PC-9 (cell line): ENCODE measurements around the gene CCDC192. TPM values are rescaled to one million over a fixed set of nuclear protein-coding genes. Genes with fewer than 3 reads are reported as not detected.

Source experiments
- BruUV-seq: library from RNA; stranded (reverse); fragments of 400-500 nt; replicated peaks from 2 replicates; lab custom pipeline; 2021; lab: Mats Ljungman, UMichigan
- CTCF ChIA-PET: fragments of 300-600 bp; sonication (Branson Sonifier 250); formaldehyde crosslinking; loops from one replicate; lab custom pipeline; 2022; ENCODE audit warnings: antibody characterized with exemption; lab: Charles Lee
- POLR2A ChIA-PET: fragments of 300-600 bp; sonication (Branson Sonifier 250); formaldehyde crosslinking; loops from one replicate; lab custom pipeline; 2022; ENCODE audit warnings: antibody characterized with exemption; ENCODE audit not compliant: unreplicated experiment; lab: Charles Lee
- DNase-seq, 2 experiments: peaks; one replicate each; pipeline versions ENCODE4 v3.0.0 to v3.0.0-alpha.2; 2015 to 2022; ENCODE audit warnings: mixed read lengths in 1 of 2
- H2AFZ ChIP-seq: fragments of 200-600 bp; sonication (generic); 2 replicates; pipeline ENCODE4 v1.8.1; 2017; ENCODE audit warnings: antibody characterized with exemption
- H3F3A ChIP-seq: fragments of 200-600 bp; sonication (generic); 2 replicates; pipeline ENCODE4 v1.8.1; 2017; ENCODE audit warnings: antibody characterized with exemption, mild to moderate bottlenecking, low read depth; ENCODE audit not compliant: insufficient read depth
- H3K27ac ChIP-seq: fragments of 200-600 bp; sonication (generic); 2 replicates; pipeline ENCODE4 v1.6.1; 2016; ENCODE audit warnings: mixed run types
- H3K27me3 ChIP-seq: fragments of 200-600 bp; sonication (generic); 2 replicates; pipeline ENCODE4 v1.6.1; 2016; ENCODE audit warnings: low read depth, mixed run types; ENCODE audit not compliant: insufficient read depth
- H3K36me3 ChIP-seq: fragments of 200-600 bp; sonication (generic); 2 replicates; pipeline ENCODE4 v1.6.1; 2016; ENCODE audit warnings: low read depth, mixed run types
- H3K4me1 ChIP-seq: fragments of 200-600 bp; sonication (generic); replicated peaks from 2 replicates; pipeline ENCODE4 v1.6.1; 2016; ENCODE audit warnings: mixed run types; ENCODE audit not compliant: insufficient read depth
- H3K4me2 ChIP-seq: fragments of 200-600 bp; sonication (generic); 2 replicates; pipeline ENCODE4 v1.6.1; 2017; ENCODE audit warnings: mixed run types
- H3K4me3 ChIP-seq: fragments of 200-600 bp; sonication (generic); 2 replicates; pipeline ENCODE4 v1.6.1; 2016; ENCODE audit warnings: mixed run types
- H3K79me2 ChIP-seq: fragments of 200-600 bp; sonication (generic); 2 replicates; pipeline ENCODE4 v1.6.1; 2017; ENCODE audit warnings: low read depth, mixed run types
- H3K9me2 ChIP-seq: fragments of 200-600 bp; sonication (generic); 2 replicates; pipeline ENCODE4 v1.8.1; 2017; ENCODE audit warnings: mild to moderate bottlenecking; ENCODE audit not compliant: insufficient read depth
- H3K9me3 ChIP-seq: fragments of 200-600 bp; sonication (generic); 2 replicates; pipeline ENCODE4 v1.8.1; 2016; ENCODE audit warnings: low read depth; ENCODE audit not compliant: insufficient read depth
- H4K20me1 ChIP-seq: fragments of 200-600 bp; sonication (generic); 2 replicates; pipeline ENCODE4 v1.8.1; 2017; ENCODE audit not compliant: insufficient read depth
- CTCF ChIP-seq: fragments of 200-600 bp; sonication (generic); conservative IDR thresholded peaks from 2 replicates; pipeline ENCODE4 v1.6.1; 2017; ENCODE audit warnings: mixed run types, antibody characterized with exemption, mild to moderate bottlenecking, moderate library complexity
- EZH2 ChIP-seq: fragments of 200-600 bp; sonication (generic); IDR thresholded peaks from 2 replicates; pipeline ENCODE4 v1.8.0; 2017; ENCODE audit warnings: antibody characterized with exemption, low read depth
- intact Hi-C: fragments of 100-400 bp; cut with micrococcal nuclease; formaldehyde crosslinking; loops from one replicate; pipeline ENCODE4 v1.10.0; 2022; ENCODE audit not compliant: unreplicated experiment
- total RNA-seq: library from RNA; stranded (reverse); gene quantifications from 2 replicates; pipeline ENCODE4 v1.2.3, GENCODE V29; 2021

Gene CCDC192
- total RNA-seq, 1 experiment from 2014 or later = not detected

GRCh38 chr5:127793052-127793451 is 89.9 kb downstream of the CCDC192 start:
- no peak overlapping the region for H3K27ac ChIP-seq
- no peak overlapping the region for H3K4me2 ChIP-seq
- H3F3A ChIP-seq = no peaks in the 10 kb centered on the region
- H3K4me3 ChIP-seq = no peak overlapping the region
- no TSS peak for BruUV-seq
- CTCF ChIA-PET = no interaction called here
- DNase-seq = no peak
- no peak for TF ChIP-seq CTCF
- no peak for TF ChIP-seq EZH2
- no peak overlapping the region for H2AFZ ChIP-seq
- no peaks in the 10 kb centered on the region for H3K79me2 ChIP-seq
- POLR2A ChIA-PET = no interaction called here
- no peaks in the 10 kb centered on the region for H4K20me1 ChIP-seq
- no peaks in the 10 kb centered on the region for H3K9me3 ChIP-seq
- intact Hi-C loops = no loop called here
- no peaks in the 10 kb centered on the region for H3K4me1 ChIP-seq
- no peaks in the 10 kb centered on the region for H3K36me3 ChIP-seq
- H3K27me3 ChIP-seq = no peaks in the 10 kb centered on the region
- H3K9me2 ChIP-seq = no peaks in the 10 kb centered on the region

- POLR2A ChIA-PET = no interaction called here
- DNase-seq = no peak
- BruUV-seq = no TSS peak
Measured at GRCh38 chr5:127793879-127794278, 90.7 kb downstream of the CCDC192 start.

GRCh38 chr5:127796211-127796610 is 93.0 kb downstream of the CCDC192 start:
- H3K4me2 ChIP-seq = no peak overlapping the region
- BruUV-seq = no TSS peak
- H3K36me3 ChIP-seq = no peaks in the 10 kb centered on the region
- no peak overlapping the region for H3K4me3 ChIP-seq
- H2AFZ ChIP-seq = no peak overlapping the region
- intact Hi-C loops = no loop called here
- H3K9me2 ChIP-seq = no peaks in the 10 kb centered on the region
- no peaks in the 10 kb centered on the region for H3F3A ChIP-seq
- no peaks in the 10 kb centered on the region for H4K20me1 ChIP-seq
- CTCF ChIA-PET = no interaction called here
- DNase-seq = no peak
- H3K27me3 ChIP-seq = no peaks in the 10 kb centered on the region
- POLR2A ChIA-PET = no interaction called here
- TF ChIP-seq CTCF = no peak
- no peak for TF ChIP-seq EZH2
- no peak overlapping the region for H3K27ac ChIP-seq
- H3K79me2 ChIP-seq = no peaks in the 10 kb centered on the region
- no peaks in the 10 kb centered on the region for H3K9me3 ChIP-seq
- no peaks in the 10 kb centered on the region for H3K4me1 ChIP-seq

More at GRCh38 chr5:127793879-127794278, 90.7 kb downstream of the CCDC192 start:
- TF ChIP-seq EZH2 (no peak), CTCF (no peak)
- no peak overlapping the region for H3K27ac ChIP-seq
- intact Hi-C loops = no loop called here
- CTCF ChIA-PET = no interaction called here
- no peaks in the 10 kb centered on the region for H3K9me2 ChIP-seq
- no peaks in the 10 kb centered on the region for H3K79me2 ChIP-seq
- H3K4me3 ChIP-seq = no peak overlapping the region
- no peak overlapping the region for H2AFZ ChIP-seq
- H3K9me3 ChIP-seq = no peaks in the 10 kb centered on the region
- H4K20me1 ChIP-seq = no peaks in the 10 kb centered on the region
- H3K36me3 ChIP-seq = no peaks in the 10 kb centered on the region
- H3K4me2 ChIP-seq = no peak overlapping the region
- no peaks in the 10 kb centered on the region for H3K27me3 ChIP-seq
- no peaks in the 10 kb centered on the region for H3K4me1 ChIP-seq
- H3F3A ChIP-seq = no peaks in the 10 kb centered on the region
